GM12878 (cell line): ENCODE data around the gene CNTNAP5.

Source experiments
- SMAD1 ChIP-seq: fragments of 450-650 bp; IDR thresholded peaks from 2 replicates; pipeline ENCODE4 v1.6.1; 2018; ENCODE audit warnings: mild to moderate bottlenecking, low read depth; ENCODE audit not compliant: partially characterized antibody
- SP1 ChIP-seq: IDR thresholded peaks from one replicate; pipeline ENCODE4 v1.6.1; 2011; ENCODE audit warnings: low read depth, low read length
- TF ChIP-seq, protein P1 (sequence below): fragments of 450-650 bp; IDR thresholded peaks from 2 replicates; pipeline ENCODE4 v1.6.1; 2017; ENCODE audit warnings: mild to moderate bottlenecking, moderate library complexity

DNA sequence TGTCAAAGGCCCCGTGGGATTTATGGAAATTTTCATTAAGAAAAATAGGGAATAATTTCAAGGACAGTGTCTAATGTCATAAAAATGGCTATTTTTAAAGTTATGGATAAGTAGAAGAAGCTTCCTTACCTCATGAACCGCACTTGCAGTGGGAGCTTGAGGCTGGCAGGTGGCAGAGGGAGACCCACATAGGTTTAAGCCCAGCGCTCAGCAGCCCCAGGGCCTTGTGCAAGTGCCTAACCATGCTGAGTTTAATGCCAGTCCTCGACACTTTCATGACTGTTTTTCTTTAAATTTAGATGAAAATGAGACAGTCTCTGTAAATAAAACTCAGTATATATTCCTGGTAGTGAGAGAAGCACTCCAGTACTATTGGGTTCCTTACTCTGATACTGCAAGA, 285.6 kb downstream of the CNTNAP5 start:
- no peak for TF ChIP-seq SP1
- no peak for TF ChIP-seq SMAD1
- TF ChIP-seq, protein P1, sequence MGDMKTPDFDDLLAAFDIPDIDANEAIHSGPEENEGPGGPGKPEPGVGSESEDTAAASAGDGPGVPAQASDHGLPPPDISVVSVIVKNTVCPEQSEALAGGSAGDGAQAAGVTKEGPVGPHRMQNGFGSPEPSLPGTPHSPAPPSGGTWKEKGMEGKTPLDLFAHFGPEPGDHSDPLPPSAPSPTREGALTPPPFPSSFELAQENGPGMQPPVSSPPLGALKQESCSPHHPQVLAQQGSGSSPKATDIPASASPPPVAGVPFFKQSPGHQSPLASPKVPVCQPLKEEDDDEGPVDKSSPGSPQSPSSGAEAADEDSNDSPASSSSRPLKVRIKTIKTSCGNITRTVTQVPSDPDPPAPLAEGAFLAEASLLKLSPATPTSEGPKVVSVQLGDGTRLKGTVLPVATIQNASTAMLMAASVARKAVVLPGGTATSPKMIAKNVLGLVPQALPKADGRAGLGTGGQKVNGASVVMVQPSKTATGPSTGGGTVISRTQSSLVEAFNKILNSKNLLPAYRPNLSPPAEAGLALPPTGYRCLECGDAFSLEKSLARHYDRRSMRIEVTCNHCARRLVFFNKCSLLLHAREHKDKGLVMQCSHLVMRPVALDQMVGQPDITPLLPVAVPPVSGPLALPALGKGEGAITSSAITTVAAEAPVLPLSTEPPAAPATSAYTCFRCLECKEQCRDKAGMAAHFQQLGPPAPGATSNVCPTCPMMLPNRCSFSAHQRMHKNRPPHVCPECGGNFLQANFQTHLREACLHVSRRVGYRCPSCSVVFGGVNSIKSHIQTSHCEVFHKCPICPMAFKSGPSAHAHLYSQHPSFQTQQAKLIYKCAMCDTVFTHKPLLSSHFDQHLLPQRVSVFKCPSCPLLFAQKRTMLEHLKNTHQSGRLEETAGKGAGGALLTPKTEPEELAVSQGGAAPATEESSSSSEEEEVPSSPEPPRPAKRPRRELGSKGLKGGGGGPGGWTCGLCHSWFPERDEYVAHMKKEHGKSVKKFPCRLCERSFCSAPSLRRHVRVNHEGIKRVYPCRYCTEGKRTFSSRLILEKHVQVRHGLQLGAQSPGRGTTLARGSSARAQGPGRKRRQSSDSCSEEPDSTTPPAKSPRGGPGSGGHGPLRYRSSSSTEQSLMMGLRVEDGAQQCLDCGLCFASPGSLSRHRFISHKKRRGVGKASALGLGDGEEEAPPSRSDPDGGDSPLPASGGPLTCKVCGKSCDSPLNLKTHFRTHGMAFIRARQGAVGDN: no peak
